GM10266 (cell line): Measurements from ENCODE around the gene MMP27.

Source experiments
- DNase-seq: peaks from one replicate; pipeline ENCODE4 v3.0.0; 2012; ENCODE audit errors: extremely low spot score
- TF ChIP-seq, protein P1 (sequence below): IDR thresholded peaks from 2 replicates; pipeline ENCODE4 v1.5.1; 2012; ENCODE audit warnings: mild to moderate bottlenecking, low read depth; ENCODE audit not compliant: control insufficient read depth, insufficient read depth; ENCODE audit errors: missing control alignments

The MMP27 gene

GRCh38 chr11:102653744-102654291, 51.8 kb downstream of the MMP27 start:
- no peak for DNase-seq

GRCh38 chr11:102647430-102647829, 58.1 kb downstream of the MMP27 start:
- TF ChIP-seq, protein P1, sequence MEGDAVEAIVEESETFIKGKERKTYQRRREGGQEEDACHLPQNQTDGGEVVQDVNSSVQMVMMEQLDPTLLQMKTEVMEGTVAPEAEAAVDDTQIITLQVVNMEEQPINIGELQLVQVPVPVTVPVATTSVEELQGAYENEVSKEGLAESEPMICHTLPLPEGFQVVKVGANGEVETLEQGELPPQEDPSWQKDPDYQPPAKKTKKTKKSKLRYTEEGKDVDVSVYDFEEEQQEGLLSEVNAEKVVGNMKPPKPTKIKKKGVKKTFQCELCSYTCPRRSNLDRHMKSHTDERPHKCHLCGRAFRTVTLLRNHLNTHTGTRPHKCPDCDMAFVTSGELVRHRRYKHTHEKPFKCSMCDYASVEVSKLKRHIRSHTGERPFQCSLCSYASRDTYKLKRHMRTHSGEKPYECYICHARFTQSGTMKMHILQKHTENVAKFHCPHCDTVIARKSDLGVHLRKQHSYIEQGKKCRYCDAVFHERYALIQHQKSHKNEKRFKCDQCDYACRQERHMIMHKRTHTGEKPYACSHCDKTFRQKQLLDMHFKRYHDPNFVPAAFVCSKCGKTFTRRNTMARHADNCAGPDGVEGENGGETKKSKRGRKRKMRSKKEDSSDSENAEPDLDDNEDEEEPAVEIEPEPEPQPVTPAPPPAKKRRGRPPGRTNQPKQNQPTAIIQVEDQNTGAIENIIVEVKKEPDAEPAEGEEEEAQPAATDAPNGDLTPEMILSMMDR, result no peak
- DNase-seq, result no peak

More at GRCh38 chr11:102653744-102654291, 51.8 kb downstream of the MMP27 start:
- TF ChIP-seq, protein P1, result no peak

- DNase-seq, result no peak
- TF ChIP-seq, protein P1, result no peak
These were observed 61.6 kb downstream of the MMP27 start for GRCh38 chr11:102643941-102644340.
